ENCODE measurements around the gene TRIO.
"Not testable (repeated sequence)": the region's sequence is repeated elsewhere in the genome, so short reads cannot be mapped to it uniquely, and the experiment has no call there.

Gene TRIO

GRCh38 chr5:14417792-14418765 is 274.9 kb downstream of the TRIO start:
- in situ Hi-C loops (cut with MboI; ENCODE audit: low sequenced_read_pairs), result no loop called here

GRCh38 chr5:14419686-14420085 is 276.5 kb downstream of the TRIO start:
- in situ Hi-C loops (cut with MboI; ENCODE audit: low sequenced_read_pairs), result no loop called here

GRCh38 chr5:14420101-14420811 is 277.1 kb downstream of the TRIO start:
- in situ Hi-C loops (cut with MboI; ENCODE audit: low sequenced_read_pairs), result no loop called here

- in situ Hi-C loops (cut with MboI; ENCODE audit: low sequenced_read_pairs), result no loop called here
These were observed 278.7 kb downstream of the TRIO start for GRCh38 chr5:14421851-14422250.

- in situ Hi-C loops (cut with MboI; ENCODE audit: low sequenced_read_pairs), result no loop called here
These were observed 281.0 kb downstream of the TRIO start for GRCh38 chr5:14424011-14424685.

GRCh38 chr5:14425559-14425958 is 282.4 kb downstream of the TRIO start:
- in situ Hi-C loops (cut with MboI; ENCODE audit: low sequenced_read_pairs), result no loop called here

- in situ Hi-C loops (cut with MboI; ENCODE audit: low sequenced_read_pairs), result no loop called here
These were observed 283.4 kb downstream of the TRIO start for GRCh38 chr5:14426521-14426920.

GRCh38 chr5:14428302-14429081 is 285.4 kb downstream of the TRIO start:
- in situ Hi-C loops (cut with MboI; ENCODE audit: low sequenced_read_pairs), result no loop called here

- in situ Hi-C loops (cut with MboI; ENCODE audit: low sequenced_read_pairs), result no loop called here
These were observed 286.2 kb downstream of the TRIO start for GRCh38 chr5:14429101-14430050.

- in situ Hi-C loops (cut with MboI; ENCODE audit: low sequenced_read_pairs), result no loop called here
These were observed 288.4 kb downstream of the TRIO start for GRCh38 chr5:14431534-14431933.

GRCh38 chr5:14432931-14433589 is 289.9 kb downstream of the TRIO start:
- in situ Hi-C loops (cut with MboI; ENCODE audit: low sequenced_read_pairs), result no loop called here

- in situ Hi-C loops (cut with MboI; ENCODE audit: low sequenced_read_pairs), result no loop called here
These were observed 292.3 kb downstream of the TRIO start for GRCh38 chr5:14435481-14435880.

GRCh38 chr5:14436122-14436521 is 293.0 kb downstream of the TRIO start:
- in situ Hi-C loops (cut with MboI; ENCODE audit: low sequenced_read_pairs), result not testable (repeated sequence)

- in situ Hi-C loops (cut with MboI; ENCODE audit: low sequenced_read_pairs), result no loop called here
These were observed 293.8 kb downstream of the TRIO start for GRCh38 chr5:14436801-14437542.

GRCh38 chr5:14438195-14438606 is 295.1 kb downstream of the TRIO start:
- in situ Hi-C loops (cut with MboI; ENCODE audit: low sequenced_read_pairs), result no loop called here

- in situ Hi-C loops (cut with MboI; ENCODE audit: low sequenced_read_pairs), result no loop called here
These were observed 296.1 kb downstream of the TRIO start for GRCh38 chr5:14439087-14439871.

- in situ Hi-C loops (cut with MboI; ENCODE audit: low sequenced_read_pairs), result no loop called here
These were observed 297.1 kb downstream of the TRIO start for GRCh38 chr5:14440223-14440581.

All from HL-60/S4 (cell line).